ENCODE results near the gene INO80D. TPM values are rescaled to one million over a fixed set of nuclear protein-coding genes. Genes with fewer than 3 reads are reported as not detected.

INO80D gene
- total RNA-seq, 2 experiments from 2014 or later = 45.3 to 48.9 TPM

DNA sequence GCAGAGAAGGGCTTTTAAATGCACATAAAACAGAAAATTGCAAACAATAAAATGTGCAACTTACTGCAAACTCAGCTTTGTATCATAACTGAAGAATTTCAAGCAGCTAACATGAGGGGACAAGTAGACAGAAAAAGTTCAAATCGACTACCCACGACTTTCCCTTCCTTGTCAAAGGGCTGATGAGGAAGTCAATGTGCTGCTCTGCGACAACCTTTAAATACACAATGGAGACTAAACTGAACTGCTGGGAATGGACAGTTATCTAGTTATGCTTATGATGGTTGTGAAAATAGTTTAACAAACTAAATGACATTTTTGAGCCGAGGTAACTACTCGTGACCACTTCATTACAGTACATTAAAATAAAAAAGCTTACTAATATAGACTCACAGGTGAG, 84.1 kb downstream of the INO80D start:
- no peak for ATAC-seq (ENCODE audit: poor library complexity)
- intact Hi-C loops (cut with DNase I, micrococcal nuclease) = no loop called here
- H3K4me3 ChIP-seq (ENCODE audit: low read length) = no peak overlapping the region
- H3K27me3 ChIP-seq (ENCODE audit: control insufficient read depth in 1 of 2, insufficient read depth in 2 of 2, low read length in 2 of 2) = no peaks in the 10 kb centered on the region
- H3K4me1 ChIP-seq (ENCODE audit: insufficient read depth, low read length) = no peaks in the 10 kb centered on the region
- Mint-ChIP-seq H3K27me3 (no peaks in the 10 kb centered on the region), H3K27ac (no peak overlapping the region), H3K9me3 (no peaks in the 10 kb centered on the region), H3K4me1 (ENCODE audit: low read depth) (no peaks in the 10 kb centered on the region), H3K4me3 (no peak overlapping the region), H3K36me3 (ENCODE audit: low read depth) (peaks cover 93% of the 10 kb centered on the region)
- no peak for TF ChIP-seq CTCF (IDR thresholded peaks at IDR 0.05)
- ChIA-PET POLR2A (no interaction called here), CTCF (no interaction called here)
- H3K9me3 ChIP-seq (ENCODE audit: control insufficient read depth in 1 of 2, insufficient read depth in 1 of 2, low read length in 2 of 2) = no peaks in the 10 kb centered on the region
- H3K36me3 ChIP-seq (ENCODE audit: insufficient read depth, low read length) = peaks cover 52% of the 10 kb centered on the region
- no peak for DNase-seq
- no peak overlapping the region for H3K27ac ChIP-seq (ENCODE audit: low read depth in 1 of 2, low read length in 2 of 2)

- no peak overlapping the region for H3K27ac ChIP-seq (ENCODE audit: low read depth in 1 of 2, low read length in 2 of 2)
- DNase-seq = no peak
- CTCF ChIA-PET = no interaction called here
- peaks cover 43% of the 10 kb centered on the region for H3K36me3 ChIP-seq (ENCODE audit: insufficient read depth, low read length)
- H3K4me3 ChIP-seq (ENCODE audit: low read length) = no peak overlapping the region
- ATAC-seq (ENCODE audit: poor library complexity) = no peak
- H3K9me3 ChIP-seq (ENCODE audit: control insufficient read depth in 1 of 2, insufficient read depth in 1 of 2, low read length in 2 of 2) = no peaks in the 10 kb centered on the region
- no peaks in the 10 kb centered on the region for H3K4me1 ChIP-seq (ENCODE audit: insufficient read depth, low read length)
- H3K9me3 Mint-ChIP-seq = no peaks in the 10 kb centered on the region
- H3K36me3 Mint-ChIP-seq (ENCODE audit: low read depth) = peaks cover 93% of the 10 kb centered on the region
- TF ChIP-seq CTCF (IDR thresholded peaks at IDR 0.05) = no peak
- H3K27ac Mint-ChIP-seq = no peak overlapping the region
- H3K27me3 ChIP-seq (ENCODE audit: control insufficient read depth in 1 of 2, insufficient read depth in 2 of 2, low read length in 2 of 2) = no peaks in the 10 kb centered on the region
- no peaks in the 10 kb centered on the region for H3K27me3 Mint-ChIP-seq
- POLR2A ChIA-PET = interaction anchor here (0.6 kb wide), 1 partner anchor 88 kb away, joined by 4 read pairs; no protein-coding TSS in a partner anchor
- no peaks in the 10 kb centered on the region for H3K4me1 Mint-ChIP-seq (ENCODE audit: low read depth)
- intact Hi-C loops (cut with DNase I, micrococcal nuclease) = no loop called here
- H3K4me3 Mint-ChIP-seq = no peak overlapping the region
Measured at GRCh38 chr2:206000776-206001175, 85.2 kb downstream of the INO80D start.

DNA sequence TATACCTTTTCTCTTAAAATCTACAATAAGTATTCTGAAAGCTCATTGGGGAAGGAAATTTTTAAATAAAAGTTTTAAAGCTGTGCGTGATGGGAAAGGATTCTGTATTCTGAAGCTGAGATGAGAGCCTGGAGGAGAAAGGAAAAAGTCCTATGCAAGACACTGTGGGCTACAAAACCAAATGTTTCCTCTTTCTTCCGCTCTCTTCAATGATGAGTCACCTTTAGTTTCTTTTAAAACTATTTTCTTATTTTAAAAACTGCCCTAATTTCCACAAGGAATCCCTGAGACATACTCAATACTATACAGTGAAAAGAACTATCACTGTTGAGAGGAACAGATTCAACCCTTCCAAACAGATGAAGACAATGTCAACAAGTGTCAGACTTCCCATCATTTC, 87.4 kb downstream of the INO80D start:
- ChIA-PET POLR2A (no interaction called here), CTCF (interaction anchor here (0.6 kb wide), 2 partner anchors 14 to 1610 kb away, joined by 3 to 4 read pairs; no protein-coding TSS in a partner anchor)
- Mint-ChIP-seq H3K27me3 (no peaks in the 10 kb centered on the region), H3K27ac (no peak overlapping the region), H3K36me3 (ENCODE audit: low read depth) (peaks cover 93% of the 10 kb centered on the region), H3K4me3 (no peak overlapping the region), H3K4me1 (ENCODE audit: low read depth) (no peaks in the 10 kb centered on the region), H3K9me3 (no peaks in the 10 kb centered on the region)
- intact Hi-C loops (cut with DNase I, micrococcal nuclease) = no loop called here
- H3K36me3 ChIP-seq (ENCODE audit: insufficient read depth, low read length) = peaks cover 26% of the 10 kb centered on the region
- H3K27ac ChIP-seq (ENCODE audit: low read depth in 1 of 2, low read length in 2 of 2) = no peak overlapping the region
- H3K4me3 ChIP-seq (ENCODE audit: low read length) = no peak overlapping the region
- H3K4me1 ChIP-seq (ENCODE audit: insufficient read depth, low read length) = no peaks in the 10 kb centered on the region
- DNase-seq (no peak), ATAC-seq (ENCODE audit: poor library complexity) (no peak)
- no peaks in the 10 kb centered on the region for H3K27me3 ChIP-seq (ENCODE audit: control insufficient read depth in 1 of 2, insufficient read depth in 2 of 2, low read length in 2 of 2)
- H3K9me3 ChIP-seq (ENCODE audit: control insufficient read depth in 1 of 2, insufficient read depth in 1 of 2, low read length in 2 of 2) = no peaks in the 10 kb centered on the region
- TF ChIP-seq CTCF (IDR thresholded peaks at IDR 0.05) = no peak
